Measurements from ENCODE around the gene BANF1. TPM values are rescaled to one million over a fixed set of nuclear protein-coding genes. Genes with fewer than 3 reads are reported as not detected.

Gene BANF1
- total and polyA plus RNA-seq, 2 of the 13 experiments (the other 11 are each of a cell fraction or from before 2014, with no cell fraction given) = 40.5 to 86.5 TPM

DNA sequence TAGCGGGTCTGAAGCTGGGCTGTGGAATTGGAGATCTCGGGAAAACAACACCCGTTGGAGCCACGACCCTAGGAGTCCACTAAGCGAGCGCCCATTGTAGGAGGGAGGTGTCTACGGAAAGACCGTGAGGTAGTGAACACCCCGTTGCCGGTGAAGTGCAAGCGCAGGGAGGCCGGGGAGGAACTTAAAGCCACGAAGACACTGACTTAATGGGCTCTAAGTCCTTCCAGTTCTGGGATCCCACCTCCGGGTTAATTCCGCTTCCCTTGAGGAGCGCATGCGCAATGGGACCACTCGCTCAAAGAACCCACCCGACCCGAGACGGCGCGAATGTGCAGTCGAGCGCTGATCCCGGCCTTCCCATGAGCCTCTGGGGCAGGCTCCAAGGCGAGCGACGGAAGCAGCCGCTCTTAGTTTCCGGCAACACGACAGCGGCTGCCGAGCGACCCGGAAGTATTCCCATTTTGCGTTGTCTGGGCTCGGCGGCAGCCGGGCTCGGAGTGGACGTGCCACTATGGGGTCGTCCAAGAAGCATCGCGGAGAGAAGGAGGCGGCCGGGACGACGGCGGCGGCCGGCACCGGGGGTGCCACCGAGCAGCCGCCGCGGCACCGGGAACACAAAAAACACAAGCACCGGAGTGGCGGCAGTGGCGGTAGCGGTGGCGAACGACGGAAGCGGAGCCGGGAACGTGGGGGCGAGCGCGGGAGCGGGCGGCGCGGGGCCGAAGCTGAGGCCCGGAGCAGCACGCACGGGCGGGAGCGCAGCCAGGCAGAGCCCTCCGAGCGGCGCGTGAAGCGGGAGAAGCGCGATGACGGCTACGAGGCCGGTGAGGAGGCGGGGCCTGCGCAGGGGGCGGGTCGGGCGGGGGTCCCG lies 40.8 kb upstream of the BANF1 start, which contains the start of gene SART1 (continued):
- no peak for TF ChIP-seq NFIC (IDR thresholded peaks at IDR 0.05; ENCODE audit: low read length)
- TF ChIP-seq ZBTB8A (CRISPR knock-in tag; IDR thresholded peaks at IDR 0.05; ENCODE audit: borderline replicate concordance, low read depth) = no peak
- TF ChIP-seq, protein P1, sequence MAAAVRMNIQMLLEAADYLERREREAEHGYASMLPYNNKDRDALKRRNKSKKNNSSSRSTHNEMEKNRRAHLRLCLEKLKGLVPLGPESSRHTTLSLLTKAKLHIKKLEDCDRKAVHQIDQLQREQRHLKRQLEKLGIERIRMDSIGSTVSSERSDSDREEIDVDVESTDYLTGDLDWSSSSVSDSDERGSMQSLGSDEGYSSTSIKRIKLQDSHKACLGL (CRISPR knock-in tag; IDR thresholded peaks at IDR 0.05) = peak; percentile 54; the same call in 1 of the 2 replicates
- peak; percentile 40; the same call in 1 of the 2 replicates for TF ChIP-seq ELF3 (CRISPR knock-in tag; IDR thresholded peaks at IDR 0.05)
- TF ChIP-seq, protein P2, sequence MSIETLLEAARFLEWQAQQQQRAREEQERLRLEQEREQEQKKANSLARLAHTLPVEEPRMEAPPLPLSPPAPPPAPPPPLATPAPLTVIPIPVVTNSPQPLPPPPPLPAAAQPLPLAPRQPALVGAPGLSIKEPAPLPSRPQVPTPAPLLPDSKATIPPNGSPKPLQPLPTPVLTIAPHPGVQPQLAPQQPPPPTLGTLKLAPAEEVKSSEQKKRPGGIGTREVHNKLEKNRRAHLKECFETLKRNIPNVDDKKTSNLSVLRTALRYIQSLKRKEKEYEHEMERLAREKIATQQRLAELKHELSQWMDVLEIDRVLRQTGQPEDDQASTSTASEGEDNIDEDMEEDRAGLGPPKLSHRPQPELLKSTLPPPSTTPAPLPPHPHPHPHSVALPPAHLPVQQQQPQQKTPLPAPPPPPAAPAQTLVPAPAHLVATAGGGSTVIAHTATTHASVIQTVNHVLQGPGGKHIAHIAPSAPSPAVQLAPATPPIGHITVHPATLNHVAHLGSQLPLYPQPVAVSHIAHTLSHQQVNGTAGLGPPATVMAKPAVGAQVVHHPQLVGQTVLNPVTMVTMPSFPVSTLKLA (IDR thresholded peaks at IDR 0.05) = peak; percentile 67
- no peak for TF ChIP-seq PRPF4 (IDR thresholded peaks at IDR 0.05; ENCODE audit: low read depth, low read length, poor library complexity, severe bottlenecking)
- no peak for TF ChIP-seq ZKSCAN5 (CRISPR knock-in tag; IDR thresholded peaks at IDR 0.05)
- TF ChIP-seq HNRNPK (IDR thresholded peaks at IDR 0.05; ENCODE audit: low read depth, low read length, poor library complexity, severe bottlenecking) = peak; percentile 46
- TF ChIP-seq ZZZ3 (CRISPR knock-in tag; IDR thresholded peaks at IDR 0.05; ENCODE audit: borderline replicate concordance) = peak; percentile 1; the same call in 1 of the 2 replicates
- peak; percentile 88 for TF ChIP-seq YEATS4 (CRISPR knock-in tag; IDR thresholded peaks at IDR 0.05; ENCODE audit: borderline replicate concordance)
- TF ChIP-seq ZMYM2 (CRISPR knock-in tag; IDR thresholded peaks at IDR 0.05) = no peak
- TF ChIP-seq, protein P3, sequence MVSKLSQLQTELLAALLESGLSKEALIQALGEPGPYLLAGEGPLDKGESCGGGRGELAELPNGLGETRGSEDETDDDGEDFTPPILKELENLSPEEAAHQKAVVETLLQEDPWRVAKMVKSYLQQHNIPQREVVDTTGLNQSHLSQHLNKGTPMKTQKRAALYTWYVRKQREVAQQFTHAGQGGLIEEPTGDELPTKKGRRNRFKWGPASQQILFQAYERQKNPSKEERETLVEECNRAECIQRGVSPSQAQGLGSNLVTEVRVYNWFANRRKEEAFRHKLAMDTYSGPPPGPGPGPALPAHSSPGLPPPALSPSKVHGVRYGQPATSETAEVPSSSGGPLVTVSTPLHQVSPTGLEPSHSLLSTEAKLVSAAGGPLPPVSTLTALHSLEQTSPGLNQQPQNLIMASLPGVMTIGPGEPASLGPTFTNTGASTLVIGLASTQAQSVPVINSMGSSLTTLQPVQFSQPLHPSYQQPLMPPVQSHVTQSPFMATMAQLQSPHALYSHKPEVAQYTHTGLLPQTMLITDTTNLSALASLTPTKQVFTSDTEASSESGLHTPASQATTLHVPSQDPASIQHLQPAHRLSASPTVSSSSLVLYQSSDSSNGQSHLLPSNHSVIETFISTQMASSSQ (IDR thresholded peaks at IDR 0.05; ENCODE audit: low read depth) = no peak
- TF ChIP-seq, protein P3 (CRISPR knock-in tag; IDR thresholded peaks at IDR 0.05; ENCODE audit: borderline replicate concordance) = peak; percentile 64; the same call in 1 of the 2 replicates
- no peak for TF ChIP-seq RELA (CRISPR knock-in tag; IDR thresholded peaks at IDR 0.05)
- TF ChIP-seq, protein P4, sequence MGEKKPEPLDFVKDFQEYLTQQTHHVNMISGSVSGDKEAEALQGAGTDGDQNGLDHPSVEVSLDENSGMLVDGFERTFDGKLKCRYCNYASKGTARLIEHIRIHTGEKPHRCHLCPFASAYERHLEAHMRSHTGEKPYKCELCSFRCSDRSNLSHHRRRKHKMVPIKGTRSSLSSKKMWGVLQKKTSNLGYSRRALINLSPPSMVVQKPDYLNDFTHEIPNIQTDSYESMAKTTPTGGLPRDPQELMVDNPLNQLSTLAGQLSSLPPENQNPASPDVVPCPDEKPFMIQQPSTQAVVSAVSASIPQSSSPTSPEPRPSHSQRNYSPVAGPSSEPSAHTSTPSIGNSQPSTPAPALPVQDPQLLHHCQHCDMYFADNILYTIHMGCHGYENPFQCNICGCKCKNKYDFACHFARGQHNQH (CRISPR knock-in tag; IDR thresholded peaks at IDR 0.05) = no peak; the same call in 1 of the 2 replicates
- TF ChIP-seq, protein P5, sequence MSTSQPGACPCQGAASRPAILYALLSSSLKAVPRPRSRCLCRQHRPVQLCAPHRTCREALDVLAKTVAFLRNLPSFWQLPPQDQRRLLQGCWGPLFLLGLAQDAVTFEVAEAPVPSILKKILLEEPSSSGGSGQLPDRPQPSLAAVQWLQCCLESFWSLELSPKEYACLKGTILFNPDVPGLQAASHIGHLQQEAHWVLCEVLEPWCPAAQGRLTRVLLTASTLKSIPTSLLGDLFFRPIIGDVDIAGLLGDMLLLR (CRISPR knock-in tag; IDR thresholded peaks at IDR 0.05) = peak; percentile 84; the same call in 1 of the 2 replicates
- TF ChIP-seq, protein P6, sequence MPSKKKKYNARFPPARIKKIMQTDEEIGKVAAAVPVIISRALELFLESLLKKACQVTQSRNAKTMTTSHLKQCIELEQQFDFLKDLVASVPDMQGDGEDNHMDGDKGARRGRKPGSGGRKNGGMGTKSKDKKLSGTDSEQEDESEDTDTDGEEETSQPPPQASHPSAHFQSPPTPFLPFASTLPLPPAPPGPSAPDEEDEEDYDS (CRISPR knock-in tag; IDR thresholded peaks at IDR 0.05) = peak; percentile 79
- peak; percentile 93 for TF ChIP-seq ASH2L (IDR thresholded peaks at IDR 0.05; ENCODE audit: insufficient read length, low read depth, low read length)
- TF ChIP-seq XBP1 (CRISPR knock-in tag; IDR thresholded peaks at IDR 0.05) = no peak
- no peak for TF ChIP-seq TCF12 (IDR thresholded peaks at IDR 0.05)
- TF ChIP-seq TCF12 (CRISPR knock-in tag; IDR thresholded peaks at IDR 0.05) = peak; percentile 86

Data from HepG2 (cell line).